Transverse colon (tissue), 4 donors: ENCODE results near the gene TMEM250.

Source experiments
- EP300 ChIP-seq: sonication (generic); formaldehyde crosslinking; IDR thresholded peaks from one replicate; pipeline ENCODE4 v1.6.1; 2017; ENCODE audit warnings: antibody characterized with exemption, low read depth
- POLR2A ChIP-seq: fragments of 450-650 bp; IDR thresholded peaks from one replicate; pipeline ENCODE4 v1.6.1; 2016; ENCODE audit warnings: antibody characterized with exemption, mild to moderate bottlenecking, moderate library complexity
- POLR2AphosphoS5 ChIP-seq, 3 donors: sonication (generic); formaldehyde crosslinking; IDR thresholded peaks; one replicate each; pipeline ENCODE4 v1.6.1; 2016; ENCODE audit warnings: antibody characterized with exemption in 3 of 3
- TF ChIP-seq, protein P1 (sequence below), 5 experiments: fragments of 200-600 bp in 3 of 5; fragments of 450-650 bp in 2 of 5; sonication (generic) in 3 of 5; IDR thresholded peaks; 1 replicate in 2 of 5; 2 replicates in 3 of 5; pipeline ENCODE4 v1.5.1; 2016 to 2017; ENCODE audit warnings: antibody characterized with exemption in 5 of 5, inconsistent platforms in 3 of 5, mild to moderate bottlenecking in 2 of 5, moderate library complexity in 1 of 5

DNA sequence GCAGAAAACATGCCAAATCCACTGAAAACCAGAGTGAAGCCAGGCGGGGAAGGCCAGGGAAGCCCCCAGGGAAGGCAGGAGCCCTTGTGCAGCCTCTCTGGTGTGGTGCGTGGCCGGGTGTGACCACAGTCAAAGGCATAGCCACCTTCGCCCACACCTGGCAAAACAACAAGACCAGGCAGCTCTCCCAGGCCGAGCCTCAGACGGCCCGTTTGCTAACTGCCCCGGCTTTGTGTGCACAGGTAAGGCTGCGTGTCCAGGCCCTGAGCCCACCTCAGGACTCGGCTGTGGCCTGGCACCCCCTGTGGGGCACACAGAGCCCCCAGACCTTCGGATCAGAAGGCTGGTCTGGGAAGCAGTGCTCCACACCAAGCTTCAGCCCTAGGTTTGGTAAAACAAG, 6.1 kb downstream of the TMEM250 start:
- TF ChIP-seq, protein P1, sequence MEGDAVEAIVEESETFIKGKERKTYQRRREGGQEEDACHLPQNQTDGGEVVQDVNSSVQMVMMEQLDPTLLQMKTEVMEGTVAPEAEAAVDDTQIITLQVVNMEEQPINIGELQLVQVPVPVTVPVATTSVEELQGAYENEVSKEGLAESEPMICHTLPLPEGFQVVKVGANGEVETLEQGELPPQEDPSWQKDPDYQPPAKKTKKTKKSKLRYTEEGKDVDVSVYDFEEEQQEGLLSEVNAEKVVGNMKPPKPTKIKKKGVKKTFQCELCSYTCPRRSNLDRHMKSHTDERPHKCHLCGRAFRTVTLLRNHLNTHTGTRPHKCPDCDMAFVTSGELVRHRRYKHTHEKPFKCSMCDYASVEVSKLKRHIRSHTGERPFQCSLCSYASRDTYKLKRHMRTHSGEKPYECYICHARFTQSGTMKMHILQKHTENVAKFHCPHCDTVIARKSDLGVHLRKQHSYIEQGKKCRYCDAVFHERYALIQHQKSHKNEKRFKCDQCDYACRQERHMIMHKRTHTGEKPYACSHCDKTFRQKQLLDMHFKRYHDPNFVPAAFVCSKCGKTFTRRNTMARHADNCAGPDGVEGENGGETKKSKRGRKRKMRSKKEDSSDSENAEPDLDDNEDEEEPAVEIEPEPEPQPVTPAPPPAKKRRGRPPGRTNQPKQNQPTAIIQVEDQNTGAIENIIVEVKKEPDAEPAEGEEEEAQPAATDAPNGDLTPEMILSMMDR (IDR thresholded peaks at IDR 0.05) = no peak
- TF ChIP-seq POLR2A (no peak), POLR2AphosphoS5 (IDR thresholded peaks at IDR 0.05) (no peak), EP300 (no peak)
